K562 (cell line): Measurements from ENCODE around the gene PPP4R1. TPM values are rescaled to one million over a fixed set of nuclear protein-coding genes. Genes with fewer than 3 reads are reported as not detected.

Experiments
- ATAC-seq: fragments of 200-7000 bp; cut with Tn5 transposase; 3 replicates; pipeline ENCODE4 v1.9.1; 2020; ENCODE audit warnings: moderate library complexity
- BruUV-seq: library from RNA; stranded (reverse); fragments of 400-500 nt; replicated peaks from 2 replicates; lab custom pipeline; 2021; lab: Mats Ljungman, UMichigan
- CTCF ChIA-PET: fragments of 300-600 bp; formaldehyde crosslinking; extraction: SDS; loops from one replicate; lab custom pipeline; 2021; ENCODE audit warnings: low intra/inter-chr PET ratio; lab: Yijun Ruan, JAX
- POLR2A ChIA-PET: fragments of 300-600, 350-650 bp; sonication (Branson Sonifier 250); formaldehyde crosslinking; extraction: SDS; loops from one replicate; lab custom pipeline; 2021; ENCODE audit warnings: antibody characterized with exemption, inconsistent platforms; lab: Yijun Ruan, JAX
- DNase-seq, 4 experiments: peaks; one replicate each; pipeline versions ENCODE4 v3.0.0 to v3.0.0-alpha.2; 2011 to 2018; ENCODE audit warnings: low spot score in 3 of 4, mixed read lengths in 3 of 4; ENCODE audit errors: extremely low read depth in 1 of 4
- FAIRE-seq: peaks from 2 replicates; lab custom pipeline; 2011; peaks lifted over from hg19 to GRCh38; lab: Jason Lieb, UNC
- H2AFZ ChIP-seq: 2 replicates; pipeline ENCODE4 v1.6.0; 2011; ENCODE audit warnings: low read depth, low read length, control low read depth, inconsistent platforms
- H3K27ac ChIP-seq: fragments of 200-600 bp; 3 replicates; pipeline ENCODE4 v1.8.0; 2011; ENCODE audit warnings: low read depth, mild to moderate bottlenecking, control low read depth, inconsistent platforms, low read length, moderate library complexity, mixed read lengths; ENCODE audit errors: extremely low read depth
- H3K27me3 ChIP-seq, 2 experiments: fragments of 300-600 bp in 1 of 2; 2 replicates in 1 of 2; 3 replicates in 1 of 2; pipeline versions ENCODE4 v1.6.0 to v1.8.0; 2011; ENCODE audit warnings: inconsistent platforms in 2 of 2, low read length in 2 of 2, mild to moderate bottlenecking in 1 of 2, mixed read lengths in 1 of 2, moderate library complexity in 1 of 2; ENCODE audit not compliant: control insufficient read depth in 2 of 2, insufficient read depth in 2 of 2
- H3K36me3 ChIP-seq: fragments of 300-600 bp; 3 replicates; pipeline ENCODE4 v1.8.0; 2011; ENCODE audit warnings: mild to moderate bottlenecking, low read length, inconsistent platforms; ENCODE audit not compliant: control insufficient read depth, insufficient read depth
- H3K4me1 ChIP-seq, 2 experiments: fragments of 200-600 bp in 1 of 2; replicated peaks in 1 of 2; 2 replicates in 1 of 2; 3 replicates in 1 of 2; pipeline versions ENCODE4 v1.5.1 to v1.8.0; 2011; ENCODE audit warnings: inconsistent platforms in 2 of 2, low read length in 2 of 2, mild to moderate bottlenecking in 1 of 2, mixed read lengths in 1 of 2, moderate library complexity in 1 of 2; ENCODE audit not compliant: control insufficient read depth in 2 of 2, insufficient read depth in 2 of 2
- H3K4me2 ChIP-seq: 2 replicates; pipeline ENCODE4 v1.6.1; 2011; ENCODE audit warnings: low read length, control low read depth, inconsistent platforms, mixed read lengths; ENCODE audit not compliant: insufficient read depth
- H3K4me3 ChIP-seq: fragments of 200-600 bp; sonication (generic), shearing (Covaris generic); 2 replicates; pipeline ENCODE4 v1.5.1; 2016; ENCODE audit warnings: control low read depth, inconsistent platforms
- H3K79me2 ChIP-seq: fragments of 200-600 bp; 3 replicates; pipeline ENCODE4 v1.8.0; 2011; ENCODE audit warnings: low read length, inconsistent platforms; ENCODE audit not compliant: control insufficient read depth, insufficient read depth
- H3K9ac ChIP-seq, 2 experiments: 2 replicates each; pipeline versions ENCODE4 v1.6.0 to v1.6.1; 2011; ENCODE audit warnings: low read depth in 2 of 2, low read length in 2 of 2, control low read depth in 1 of 2, inconsistent platforms in 1 of 2, mild to moderate bottlenecking in 1 of 2, mixed read lengths in 1 of 2; ENCODE audit not compliant: insufficient read depth in 1 of 2
- H3K9me1 ChIP-seq: one replicate; pipeline ENCODE4 v1.6.0; 2011; ENCODE audit warnings: inconsistent platforms, mild to moderate bottlenecking, low read length, moderate library complexity; ENCODE audit not compliant: control insufficient read depth, insufficient read depth
- H3K9me3 ChIP-seq: replicated peaks from 2 replicates; pipeline ENCODE4 v1.5.1; 2011; ENCODE audit warnings: low read depth, low read length, inconsistent platforms; ENCODE audit not compliant: control insufficient read depth, insufficient read depth
- H4K20me1 ChIP-seq: replicated peaks from 2 replicates; pipeline ENCODE4 v1.6.1; 2011; ENCODE audit warnings: low read length, inconsistent platforms, mixed read lengths; ENCODE audit not compliant: control insufficient read depth, insufficient read depth
- HOXB6 ChIP-seq: fragments of 250-450 bp; sonication (Bioruptor Pico); IDR thresholded peaks from 2 replicates; pipeline ENCODE4 v1.5.1; 2022; ENCODE audit warnings: mild to moderate bottlenecking, borderline replicate concordance
- MYC ChIP-seq, 2 experiments: fragments of 250-450 bp in 1 of 2; sonication (Bioruptor Pico) in 1 of 2; IDR thresholded peaks; 2 replicates each; pipeline versions ENCODE4 v1.5.1 to v1.6.1; 2012 to 2021; ENCODE audit warnings: low read depth in 2 of 2, borderline replicate concordance in 1 of 2, improper control_type of control experiment in 1 of 2, low read length in 1 of 2, mild to moderate bottlenecking in 1 of 2, moderate library complexity in 1 of 2
- SIN3A ChIP-seq, 2 experiments: fragments of 150-350 bp in 1 of 2; IDR thresholded peaks; 2 replicates each; pipeline ENCODE4 v1.6.1; 2011 to 2016; ENCODE audit warnings: borderline replicate concordance in 2 of 2, low read depth in 2 of 2, low read length in 2 of 2, mild to moderate bottlenecking in 2 of 2, moderate library complexity in 2 of 2; ENCODE audit not compliant: control insufficient read depth in 1 of 2
- ZNF407 ChIP-seq: fragments of 450-650 bp; IDR thresholded peaks from 2 replicates; pipeline ENCODE4 v1.6.1; 2016; ENCODE audit warnings: low read depth
- WGBS: fragments of 100-300 bp; shearing (Covaris generic); methylation state at CpG from one replicate; pipeline ENCODE4 v1.1.6; 2016; ENCODE audit warnings: low coverage, mixed read lengths; ENCODE audit not compliant: insufficient coverage; ENCODE audit errors: missing lambda C conversion rate; 5-methylcytosine and 5-hydroxymethylcytosine counted together
- in situ Hi-C: fragments of 300-500 bp; cut with MboI; formaldehyde crosslinking; loops from 4 replicates; pipeline ENCODE4 v1.15.0; 2018; ENCODE audit warnings: inconsistent platforms, mixed read lengths
- intact Hi-C: fragments of 100-400 bp; cut with micrococcal nuclease; formaldehyde crosslinking; loops from 2 replicates; pipeline ENCODE4 v1.14.2; 2022
- polyA plus RNA-seq, 8 experiments: library from polyadenylated mRNA; depleted of rRNA in 4 of 8; stranded (reverse) in 5 of 8; unstranded in 3 of 8; fragments of >200 nt; fragmentation: Nextera tagmentation in 2 of 8; fragmentation: Illumina TruSeq in 1 of 8; extraction: Ambion mirVana in 2 of 8; extraction: Trizol in 1 of 8; gene quantifications; 2 replicates each; pipeline versions ENCODE4 v1.2.1 to v1.2.3, GENCODE V29; 2011 to 2014; ENCODE audit warnings: inconsistent platforms in 1 of 8, missing spikeins in 1 of 8
- total RNA-seq, 7 experiments: library from RNA; depleted of rRNA in 6 of 7; stranded (reverse); fragments of >200 nt in 6 of 7; fragmentation: Illumina TruSeq in 2 of 7; extraction: Trizol in 2 of 7; gene quantifications; 2 replicates each; pipeline versions ENCODE4 v1.2.1 to v1.2.3, GENCODE V29; 2011 to 2021; ENCODE audit warnings: low replicate concordance in 1 of 7
- TF ChIP-seq, protein P1 (sequence below): fragments of 250-450 bp; sonication (Bioruptor Pico); IDR thresholded peaks from 2 replicates; pipeline ENCODE4 v1.8.0; 2021; ENCODE audit warnings: borderline replicate concordance, mild to moderate bottlenecking, moderate library complexity; ENCODE audit not compliant: poor library complexity, severe bottlenecking

The PPP4R1 gene
- total and polyA plus RNA-seq, 9 of the 15 experiments (the other 6 are each of a cell fraction or from before 2014, with no cell fraction given), result 23.5 to 136 (median 84.5) TPM

DNA sequence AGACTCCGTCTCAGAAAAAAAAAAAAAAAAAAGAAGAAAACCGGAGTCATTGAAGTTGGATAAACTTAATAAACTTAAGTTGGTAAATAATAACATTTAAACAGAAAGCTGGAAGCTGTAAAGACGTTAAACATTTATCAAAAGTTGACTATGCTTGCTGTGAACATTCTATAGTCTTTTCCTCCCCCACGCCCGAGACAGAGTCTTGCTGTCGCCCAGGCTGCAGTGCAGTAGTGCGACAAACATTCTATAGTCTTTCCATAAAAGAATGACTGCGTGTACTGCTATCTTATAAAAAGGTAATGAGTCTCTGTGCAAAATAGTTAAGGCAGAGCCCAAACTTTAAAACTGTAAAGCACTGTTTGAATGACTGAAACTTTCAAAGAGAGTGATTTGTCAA lies 45.2 kb downstream of the PPP4R1 start:
- ChIA-PET CTCF (interaction anchor here (0.6 kb wide), 1 partner anchor 16 kb away, joined by 4 read pairs; no protein-coding TSS in a partner anchor), POLR2A (interaction anchor here (0.8 kb wide), 1 partner anchor 235 kb away, joined by 3 read pairs; no protein-coding TSS in a partner anchor)
- DNase-seq, result no peak
- no peak overlapping the region for H2AFZ ChIP-seq
- no peak for ATAC-seq
- no peaks in the 10 kb centered on the region for H4K20me1 ChIP-seq
- no TSS peak for BruUV-seq
- no peak overlapping the region for H3K4me2 ChIP-seq
- no peaks in the 10 kb centered on the region for H3K79me2 ChIP-seq
- H3K27ac ChIP-seq, result no peak overlapping the region
- FAIRE-seq, result no peak
- H3K9ac ChIP-seq, result no peak overlapping the region
- 91% methylated on average over 7 of the region's 8 CpGs for WGBS
- no peak overlapping the region for H3K4me3 ChIP-seq
- no peaks in the 10 kb centered on the region for H3K27me3 ChIP-seq
- TF ChIP-seq, protein P1, sequence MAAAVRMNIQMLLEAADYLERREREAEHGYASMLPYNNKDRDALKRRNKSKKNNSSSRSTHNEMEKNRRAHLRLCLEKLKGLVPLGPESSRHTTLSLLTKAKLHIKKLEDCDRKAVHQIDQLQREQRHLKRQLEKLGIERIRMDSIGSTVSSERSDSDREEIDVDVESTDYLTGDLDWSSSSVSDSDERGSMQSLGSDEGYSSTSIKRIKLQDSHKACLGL, result no peak
- TF ChIP-seq ZNF407 (no peak), MYC (IDR thresholded peaks at IDR 0.05; ENCODE audit: low read depth, low read length) (no peak), MYC (CRISPR knock-in tag; IDR thresholded peaks at IDR 0.05; ENCODE audit: borderline replicate concordance, low read depth) (no peak), SIN3A (IDR thresholded peaks at IDR 0.05; ENCODE audit: borderline replicate concordance in 2 of 2, control insufficient read depth in 1 of 2, low read depth in 2 of 2, low read length in 2 of 2) (no peak), HOXB6 (CRISPR knock-in tag) (no peak)
- H3K9me1 ChIP-seq, result no peaks in the 10 kb centered on the region
- intact Hi-C loops (no loop called here), in situ Hi-C loops (no loop called here)
- no peaks in the 10 kb centered on the region for H3K4me1 ChIP-seq
- no peaks in the 10 kb centered on the region for H3K9me3 ChIP-seq
- peaks cover 79% of the 10 kb centered on the region for H3K36me3 ChIP-seq
